B cell (primary cell): ENCODE measurements around the gene FAHD2A. TPM values are rescaled to one million over a fixed set of nuclear protein-coding genes. Genes with fewer than 3 reads are reported as not detected.

Experiments used
- ATAC-seq: fragments of 200-7000 bp; cut with Tn5 transposase; one replicate; pipeline ENCODE4 v1.10.0; 2021; ENCODE audit warnings: low read depth, mild to moderate bottlenecking, moderate number of reproducible peaks, moderate library complexity
- CTCF ChIA-PET: fragments of 350-600 bp; sonication (Branson Sonifier 250); formaldehyde crosslinking; loops from one replicate; lab custom pipeline; 2021; ENCODE audit warnings: antibody characterized with exemption, inconsistent platforms; lab: Charles Lee
- POLR2A ChIA-PET: fragments of 350-600 bp; sonication (Branson Sonifier 250); formaldehyde crosslinking; loops from one replicate; lab custom pipeline; 2021; ENCODE audit warnings: antibody characterized with exemption; lab: Charles Lee
- DNase-seq: peaks from one replicate; pipeline ENCODE4 v3.0.0; 2013
- H2AFZ ChIP-seq: 2 replicates; pipeline ENCODE4 v1.6.1; 2012; ENCODE audit warnings: mild to moderate bottlenecking, low read depth, low read length; ENCODE audit not compliant: insufficient read depth, poor library complexity, severe bottlenecking
- H3K27ac ChIP-seq, 2 donors: 1 replicate in 1 of 2; 2 replicates in 1 of 2; pipeline ENCODE4 v1.5.1; 2012 to 2013; ENCODE audit warnings: low read length in 2 of 2, mild to moderate bottlenecking in 2 of 2, moderate library complexity in 1 of 2
- H3K27me3 ChIP-seq, 4 experiments: fragments of 200-600 bp in 1 of 4; sonication (generic) in 1 of 4; replicated peaks in 1 of 4; 1 replicate in 2 of 4; 2 replicates in 2 of 4; pipeline versions ENCODE4 v1.6.1 to v1.7.0; 2013 to 2016; ENCODE audit warnings: low read length in 3 of 4, mild to moderate bottlenecking in 2 of 4, mixed read lengths in 1 of 4, moderate library complexity in 1 of 4; ENCODE audit not compliant: insufficient read depth in 4 of 4, control insufficient read depth in 3 of 4; ENCODE audit errors: control extremely low read depth in 1 of 4
- H3K36me3 ChIP-seq, 2 experiments: replicated peaks in 1 of 2; 1 replicate in 1 of 2; 2 replicates in 1 of 2; pipeline versions ENCODE4 v1.6.1 to v1.7.1; 2013; ENCODE audit warnings: low read length in 1 of 2; ENCODE audit not compliant: insufficient read depth in 2 of 2, control insufficient read depth in 1 of 2; ENCODE audit errors: control extremely low read depth in 1 of 2, extremely low read depth in 1 of 2
- H3K4me1 ChIP-seq, 2 donors: fragments of 200-600 bp in 1 of 2; sonication (generic) in 1 of 2; 1 replicate in 1 of 2; 2 replicates in 1 of 2; pipeline versions ENCODE4 v1.5.1 to v1.6.1; 2013 to 2017; ENCODE audit warnings: low read length in 2 of 2; ENCODE audit not compliant: control insufficient read depth in 2 of 2, insufficient read depth in 2 of 2
- H3K4me2 ChIP-seq: replicated peaks from 2 replicates; pipeline ENCODE3; 2012; ENCODE audit warnings: mild to moderate bottlenecking, low read depth, low read length; ENCODE audit not compliant: poor library complexity, severe bottlenecking
- H3K4me3 ChIP-seq, 5 experiments: fragments of 200-600 bp in 1 of 5; sonication (generic) in 1 of 5; 1 replicate in 3 of 5; 2 replicates in 2 of 5; pipeline versions ENCODE4 v1.5.1 to v1.7.0; 2011 to 2016; ENCODE audit warnings: low read length in 4 of 5, mild to moderate bottlenecking in 4 of 5, low read depth in 2 of 5, control low read depth in 1 of 5, moderate library complexity in 1 of 5; ENCODE audit not compliant: insufficient read depth in 1 of 5; ENCODE audit errors: control extremely low read depth in 1 of 5, extremely low read depth in 1 of 5
- H3K79me2 ChIP-seq: fragments of 200-600 bp; sonication (generic); one replicate; pipeline ENCODE4 v1.6.0; 2016; ENCODE audit warnings: low read length; ENCODE audit not compliant: control insufficient read depth, insufficient read depth
- H3K9ac ChIP-seq: fragments of 200-600 bp; sonication (generic); 2 replicates; pipeline ENCODE4 v1.6.1; 2017; ENCODE audit warnings: mild to moderate bottlenecking, low read length, moderate library complexity
- H3K9me3 ChIP-seq, 3 donors: one replicate each; pipeline versions ENCODE4 v1.6.1 to v1.7.1; 2013; ENCODE audit warnings: low read length in 2 of 3; ENCODE audit not compliant: control insufficient read depth in 2 of 3, insufficient read depth in 1 of 3; ENCODE audit errors: control extremely low read depth in 1 of 3
- H4K20me1 ChIP-seq: 2 replicates; pipeline ENCODE4 v1.6.0; 2012; ENCODE audit warnings: mild to moderate bottlenecking, low read length; ENCODE audit not compliant: insufficient read depth, control insufficient read depth, poor library complexity, severe bottlenecking
- H3K27ac Mint-ChIP-seq: one replicate; pipeline ENCODE4 v1.8.0; 2021; ENCODE audit warnings: mixed read lengths
- H3K27me3 Mint-ChIP-seq: one replicate; pipeline ENCODE4 v1.8.0; 2021; ENCODE audit warnings: mixed read lengths
- H3K4me1 Mint-ChIP-seq: one replicate; pipeline ENCODE4 v1.8.0; 2021; ENCODE audit warnings: mixed read lengths
- H3K4me3 Mint-ChIP-seq: one replicate; pipeline ENCODE4 v1.8.0; 2021; ENCODE audit warnings: mixed read lengths
- H3K9me3 Mint-ChIP-seq: one replicate; pipeline ENCODE4 v1.8.0; 2022; ENCODE audit warnings: mixed read lengths; ENCODE audit not compliant: insufficient read depth
- CTCF ChIP-seq: fragments of 200-600 bp; IDR thresholded peaks from one replicate; pipeline ENCODE4 v1.8.0; 2022; ENCODE audit warnings: antibody characterized with exemption, mild to moderate bottlenecking
- EZH2 ChIP-seq: IDR thresholded peaks from 2 replicates; pipeline ENCODE4 v1.6.1; 2012; ENCODE audit warnings: borderline replicate concordance, low read depth, mild to moderate bottlenecking, moderate library complexity, low read length; ENCODE audit not compliant: insufficient read depth, poor library complexity, severe bottlenecking
- WGBS: methylation state at CpG from one replicate; pipeline ENCODE4 v1.1.5; 2013; ENCODE audit warnings: missing lambda C conversion rate; ENCODE audit not compliant: insufficient coverage; 5-methylcytosine and 5-hydroxymethylcytosine counted together
- intact Hi-C: fragments of 100-400 bp; cut with micrococcal nuclease; formaldehyde crosslinking; loops from one replicate; pipeline ENCODE4 v1.10.0; 2022
- polyA plus RNA-seq: library from polyadenylated mRNA; depleted of rRNA; stranded (reverse); fragments of >200 nt; gene quantifications from 2 replicates; pipeline ENCODE4 v1.2.3, GENCODE V29; 2012
- total RNA-seq, 2 donors: library from RNA; stranded (reverse); fragments of 120-200 nt in 1 of 2; gene quantifications; 1 replicate in 1 of 2; 2 replicates in 1 of 2; pipeline versions ENCODE4 v1.2.3 to v1.2.4, GENCODE V29; 2013 to 2022

Gene FAHD2A
- total and polyA plus RNA-seq, 2 donors (not counting 1 experiment from before 2014, with no cell fraction given), result 18.3 to 22.9 TPM

GRCh38 chr2:95375532-95376150 is 26.9 kb upstream of the FAHD2A start:
- Mint-ChIP-seq H3K27ac (no peak overlapping the region), H3K27me3 (peaks cover 12% of the 10 kb centered on the region), H3K9me3 (peaks cover 2% of the 10 kb centered on the region), H3K4me3 (no peak overlapping the region), H3K4me1 (no peaks in the 10 kb centered on the region)
- H4K20me1 ChIP-seq, result no peaks in the 10 kb centered on the region
- H3K27ac ChIP-seq, result no peak overlapping the region
- WGBS, result 93% methylated on average over 21 of the region's 21 CpGs
- ChIA-PET CTCF (no interaction called here), POLR2A (no interaction called here)
- DNase-seq, result no peak
- intact Hi-C loops, result no loop called here
- H3K4me1 ChIP-seq, result no peaks in the 10 kb centered on the region
- no peak overlapping the region for H3K9ac ChIP-seq
- H3K4me2 ChIP-seq, result no peak overlapping the region
- no peak overlapping the region for H2AFZ ChIP-seq
- TF ChIP-seq CTCF (no peak), EZH2 (no peak)
- no peaks in the 10 kb centered on the region for H3K79me2 ChIP-seq
- ATAC-seq, result no peak
- H3K9me3 ChIP-seq, result peaks cover 0 to 4% (median 0%) of the 10 kb centered on the region in 3 donors
- no peaks in the 10 kb centered on the region for H3K36me3 ChIP-seq
- H3K4me3 ChIP-seq, result no peak overlapping the region
- peaks cover 0 to 3% (median 0%) of the 10 kb centered on the region in 4 experiments for H3K27me3 ChIP-seq

GRCh38 chr2:95376311-95377215 is 25.9 kb upstream of the FAHD2A start:
- Histone ChIP-seq H2AFZ (no peak overlapping the region), H3K27ac (no peak overlapping the region), H3K4me2 (no peak overlapping the region), H4K20me1 (no peaks in the 10 kb centered on the region), H3K36me3 (no peaks in the 10 kb centered on the region), H3K9ac (no peak overlapping the region), H3K79me2 (no peaks in the 10 kb centered on the region), H3K9me3 (peaks cover 0 to 4% (median 0%) of the 10 kb centered on the region in 3 donors), H3K4me3 (no peak overlapping the region), H3K27me3 (peaks cover 0 to 3% (median 0%) of the 10 kb centered on the region in 4 experiments), H3K4me1 (no peaks in the 10 kb centered on the region)
- 93% methylated on average over 19 of the region's 22 CpGs for whole genome bisulfite sequencing
- H3K9me3 Mint-ChIP-seq, result peaks cover 2% of the 10 kb centered on the region
- no peak overlapping the region for H3K4me3 Mint-ChIP-seq
- POLR2A ChIA-PET, result no interaction called here
- ATAC-seq, result no peak
- H3K4me1 Mint-ChIP-seq, result no peaks in the 10 kb centered on the region
- TF ChIP-seq EZH2, result no peak
- no peak for TF ChIP-seq CTCF
- peaks cover 12% of the 10 kb centered on the region for H3K27me3 Mint-ChIP-seq
- CTCF ChIA-PET, result no interaction called here
- intact Hi-C loops, result no loop called here
- DNase-seq, result no peak
- no peak overlapping the region for H3K27ac Mint-ChIP-seq
